Measurements from ENCODE around the gene TAAR1. TPM values are rescaled to one million over a fixed set of nuclear protein-coding genes. Genes with fewer than 3 reads are reported as not detected.
"Not testable (repeated sequence)": the region's sequence is repeated elsewhere in the genome, so short reads cannot be mapped to it uniquely, and the experiment has no call there.

The TAAR1 gene
- total and polyA plus RNA-seq, 8 donors, result 2.8 TPM; not detected in 7

DNA sequence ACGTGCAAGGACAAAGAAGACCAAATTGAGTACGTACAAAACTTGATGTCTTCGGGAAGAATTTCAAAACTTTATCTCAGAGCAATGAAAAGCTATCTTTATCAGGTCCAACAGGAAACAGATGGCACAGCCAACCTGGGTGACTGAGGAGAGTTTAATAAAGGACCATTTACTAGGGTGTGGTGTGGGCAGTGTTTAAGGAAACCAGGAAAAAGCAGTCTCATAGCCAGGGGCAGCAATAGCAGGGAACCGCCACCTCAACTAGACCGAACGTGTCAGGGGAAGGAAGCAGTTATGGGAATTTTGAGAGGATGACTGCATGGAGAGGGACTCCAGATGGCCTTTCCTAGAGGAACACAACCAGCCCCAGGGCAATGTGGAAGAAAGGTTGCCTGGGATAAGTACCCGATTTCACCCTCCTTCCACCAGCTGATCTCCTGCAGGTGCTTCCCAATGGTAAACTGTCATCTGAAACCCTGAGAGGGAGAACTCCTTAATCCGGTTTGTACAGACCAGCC is 54.3 kb downstream of the TAAR1 start:
- Histone ChIP-seq H3K4me1 (no peaks in the 10 kb centered on the region), H3K9me3 (no peaks in the 10 kb centered on the region), H3K4me3 (no peak overlapping the region), H3K27ac (no peak overlapping the region), H3K27me3 (no peaks in the 10 kb centered on the region), H3K36me3 (no peaks in the 10 kb centered on the region)
- WGBS, 5 donors, result 76 to 91% (median 84%) methylated on average over 8 of the region's 8 CpGs
- no peak for TF ChIP-seq POLR2A (IDR thresholded peaks at IDR 0.05)
- TF ChIP-seq POLR2AphosphoS5 (IDR thresholded peaks at IDR 0.05), result no peak
- TF ChIP-seq EP300 (IDR thresholded peaks at IDR 0.05), result no peak
- TF ChIP-seq CTCF (IDR thresholded peaks at IDR 0.05), result no peak
- intact Hi-C loops (cut with DNase I; ENCODE audit: low total_unique reads), result no loop called here
- no peak for DNase-seq

GRCh38 chr6:132600900-132601299 is 58.1 kb downstream of the TAAR1 start:
- H3K27me3 ChIP-seq; H3K4me3 ChIP-seq; H3K36me3 ChIP-seq; H3K27ac ChIP-seq; H3K9me3 ChIP-seq; DNase-seq; intact Hi-C loops (cut with DNase I; ENCODE audit: low total_unique reads); H3K4me1 ChIP-seq: not testable (repeated sequence)

- intact Hi-C loops (cut with DNase I; ENCODE audit: low total_unique reads), result no loop called here
- Histone ChIP-seq H3K4me1 (no peaks in the 10 kb centered on the region), H3K4me3 (no peak overlapping the region), H3K27ac (no peak overlapping the region), H3K27me3 (no peaks in the 10 kb centered on the region), H3K36me3 (no peaks in the 10 kb centered on the region), H3K9me3 (no peaks in the 10 kb centered on the region)
- TF ChIP-seq POLR2A (IDR thresholded peaks at IDR 0.05) (no peak), EP300 (IDR thresholded peaks at IDR 0.05) (no peak), POLR2AphosphoS5 (IDR thresholded peaks at IDR 0.05) (no peak), CTCF (IDR thresholded peaks at IDR 0.05) (no peak)
- peak in 1 of 2 donors; percentile 27 for DNase-seq
- WGBS, 5 donors, result 28 to 51% (median 35%) methylated on average over 3 of the region's 3 CpGs
Observed at GRCh38 chr6:132598473-132598872, 60.5 kb downstream of the TAAR1 start.

GRCh38 chr6:132596201-132596600 is 62.8 kb downstream of the TAAR1 start:
- Histone ChIP-seq H3K27me3 (no peaks in the 10 kb centered on the region), H3K4me3 (no peak overlapping the region), H3K36me3 (no peaks in the 10 kb centered on the region), H3K4me1 (no peaks in the 10 kb centered on the region), H3K9me3 (no peaks in the 10 kb centered on the region), H3K27ac (no peak overlapping the region)
- 59 to 93% (median 74%) methylated on average over 6 of the region's 6 CpGs for WGBS, 5 donors
- TF ChIP-seq EP300 (IDR thresholded peaks at IDR 0.05) (no peak), CTCF (IDR thresholded peaks at IDR 0.05) (no peak), POLR2A (IDR thresholded peaks at IDR 0.05) (no peak), POLR2AphosphoS5 (IDR thresholded peaks at IDR 0.05) (no peak)
- intact Hi-C loops (cut with DNase I; ENCODE audit: low total_unique reads), result no loop called here
- DNase-seq, result no peak

Other genes with a start within 250 kb of the TAAR1 start
- gene STX7, start 146.1 kb downstream of the TAAR1 start, total RNA-seq, result 10 to 100 TPM; 29.8 to 39.3 (median 31.5) TPM
- gene STX7, start 146.1 kb downstream of the TAAR1 start, polyA plus RNA-seq, result 10 to 100 TPM in 2 of 3 donors, 1 to 10 TPM in 1; 8.6 to 22.9 (median 17.7) TPM
- not detected for gene TAAR9, start 120.9 kb downstream of the TAAR1 start, total RNA-seq
- gene TAAR9, start 120.9 kb downstream of the TAAR1 start, polyA plus RNA-seq, result not detected
- not detected for gene TAAR8, start 106.5 kb downstream of the TAAR1 start, total RNA-seq
- not detected for gene TAAR8, start 106.5 kb downstream of the TAAR1 start, polyA plus RNA-seq
- gene TAAR6, start 88.9 kb downstream of the TAAR1 start, total RNA-seq, result not detected
- gene TAAR6, start 88.9 kb downstream of the TAAR1 start, polyA plus RNA-seq, result not detected
- not detected for gene TAAR5, start 69.4 kb downstream of the TAAR1 start, total RNA-seq
- gene TAAR5, start 69.4 kb downstream of the TAAR1 start, polyA plus RNA-seq, result not detected
- gene TAAR2, start 34.9 kb downstream of the TAAR1 start, total RNA-seq, result not detected
- gene TAAR2, start 34.9 kb downstream of the TAAR1 start, polyA plus RNA-seq, result not detected
- 10 to 100 TPM in 1 of 5 donors, 1 to 10 TPM in 3, not detected in 1; 2.3 to 52.2 (median 3.3) TPM for gene VNN1, start 54.9 kb upstream of the TAAR1 start, total RNA-seq
- 1 to 10 TPM; 1.1 to 1.4 (median 1.2) TPM for gene VNN1, start 54.9 kb upstream of the TAAR1 start, polyA plus RNA-seq
- gene VNN2, start 98.7 kb upstream of the TAAR1 start, total RNA-seq, result 1 to 10 TPM in 3 of 5 donors, under 1 TPM in 1, not detected in 1; 0.45 to 9.5 (median 3.3) TPM
- gene VNN2, start 98.7 kb upstream of the TAAR1 start, polyA plus RNA-seq, result 1 to 10 TPM; 1.4 to 6.1 (median 3.7) TPM
- gene SLC18B1, start 139.5 kb upstream of the TAAR1 start, total RNA-seq, result 10 to 100 TPM in 4 of 5 donors, under 1 TPM in 1; 0.29 to 31.2 (median 19.6) TPM
- gene SLC18B1, start 139.5 kb upstream of the TAAR1 start, polyA plus RNA-seq, result 1 to 10 TPM; 4.3 to 9.8 (median 5.3) TPM
- 1,000 to 10,000 TPM in 1 of 5 donors, 100 to 1,000 TPM in 4; 256 to 1,823 (median 908) TPM for gene RPS12, start 155.4 kb upstream of the TAAR1 start, total RNA-seq
- gene RPS12, start 155.4 kb upstream of the TAAR1 start, polyA plus RNA-seq, result 1,000 to 10,000 TPM; 3,295 to 4,053 (median 3,686) TPM

All from stomach (tissue), 9 donors.